Common myeloid progenitor, CD34-positive (primary cell): ENCODE data around the gene ZNF778.

Source experiments
- CTCF ChIA-PET: fragments of 350-600 bp; sonication (Branson Sonifier 250); formaldehyde crosslinking; loops from one replicate; lab custom pipeline; 2021; ENCODE audit warnings: antibody characterized with exemption; lab: Charles Lee
- POLR2A ChIA-PET: fragments of 350-600 bp; sonication (Branson Sonifier 250); formaldehyde crosslinking; loops from one replicate; lab custom pipeline; 2021; ENCODE audit warnings: antibody characterized with exemption; lab: Charles Lee
- DNase-seq, 3 donors: peaks; one replicate each; pipeline versions ENCODE4 v3.0.0 to v3.0.0-alpha.2; 2013
- H3K27ac ChIP-seq, 2 experiments: 1 replicate in 1 of 2; 2 replicates in 1 of 2; pipeline ENCODE4 v1.7.0; 2013; ENCODE audit warnings: inconsistent platforms in 2 of 2, low read length in 2 of 2, mild to moderate bottlenecking in 2 of 2, low read depth in 1 of 2, moderate library complexity in 1 of 2; ENCODE audit not compliant: severe bottlenecking in 2 of 2, insufficient read depth in 1 of 2, poor library complexity in 1 of 2
- H3K27me3 ChIP-seq, 5 experiments: replicated peaks in 2 of 5; 1 replicate in 3 of 5; 2 replicates in 2 of 5; pipeline versions ENCODE4 v1.6.1 to v1.7.0; 2013; ENCODE audit warnings: low read length in 4 of 5, mild to moderate bottlenecking in 2 of 5, moderate library complexity in 2 of 5, inconsistent platforms in 1 of 5; ENCODE audit not compliant: insufficient read depth in 5 of 5, control insufficient read depth in 4 of 5
- H3K36me3 ChIP-seq, 4 experiments: 1 replicate in 2 of 4; 2 replicates in 2 of 4; pipeline versions ENCODE4 v1.6.1 to v1.7.0; 2013; ENCODE audit warnings: low read length in 3 of 4, control low read depth in 1 of 4, mild to moderate bottlenecking in 1 of 4; ENCODE audit not compliant: control insufficient read depth in 4 of 4, insufficient read depth in 4 of 4
- H3K4me1 ChIP-seq, 4 experiments: 1 replicate in 3 of 4; 2 replicates in 1 of 4; pipeline versions ENCODE4 v1.6.1 to v1.7.1; 2013; ENCODE audit warnings: low read length in 3 of 4, mild to moderate bottlenecking in 3 of 4, control low read depth in 1 of 4, inconsistent platforms in 1 of 4, moderate library complexity in 1 of 4; ENCODE audit not compliant: control insufficient read depth in 4 of 4, insufficient read depth in 4 of 4; ENCODE audit errors: control extremely low read depth in 1 of 4
- H3K4me3 ChIP-seq, 7 experiments: 1 replicate in 4 of 7; 2 replicates in 3 of 7; pipeline versions ENCODE4 v1.5.1 to v1.7.0; 2013; ENCODE audit warnings: mild to moderate bottlenecking in 7 of 7, low read length in 6 of 7, moderate library complexity in 6 of 7, inconsistent platforms in 2 of 7, low read depth in 2 of 7, control low read depth in 1 of 7; ENCODE audit not compliant: insufficient read depth in 4 of 7, control insufficient read depth in 1 of 7; ENCODE audit errors: extremely low read depth in 1 of 7
- H3K9me3 ChIP-seq, 5 experiments: 1 replicate in 4 of 5; 2 replicates in 1 of 5; pipeline versions ENCODE4 v1.6.1 to v1.7.1; 2013; ENCODE audit warnings: low read length in 4 of 5, mild to moderate bottlenecking in 2 of 5, inconsistent platforms in 1 of 5, low read depth in 1 of 5, moderate library complexity in 1 of 5; ENCODE audit not compliant: control insufficient read depth in 4 of 5, insufficient read depth in 2 of 5; ENCODE audit errors: control extremely low read depth in 1 of 5
- WGBS: methylation state at CpG from one replicate; pipeline ENCODE4 v1.1.5; 2013; ENCODE audit not compliant: insufficient coverage; 5-methylcytosine and 5-hydroxymethylcytosine counted together

ZNF778 gene

GRCh38 chr16:89268585-89268984 lies 51.1 kb downstream of the ZNF778 start:
- no peak for DNase-seq
- no peaks in the 10 kb centered on the region for H3K9me3 ChIP-seq
- H3K36me3 ChIP-seq, result peaks cover 6 to 67% (median 48%) of the 10 kb centered on the region in 4 experiments
- WGBS, result 98% methylated on average over 13 of the region's 19 CpGs
- H3K27me3 ChIP-seq, result no peaks in the 10 kb centered on the region
- H3K4me1 ChIP-seq, result no peaks in the 10 kb centered on the region
- no peak overlapping the region for H3K4me3 ChIP-seq
- ChIA-PET POLR2A (no interaction called here), CTCF (interaction anchor here (1.2 kb wide), 1 partner anchor 22 kb away, joined by 3 read pairs; no protein-coding TSS in a partner anchor)
- no peak overlapping the region for H3K27ac ChIP-seq

DNA sequence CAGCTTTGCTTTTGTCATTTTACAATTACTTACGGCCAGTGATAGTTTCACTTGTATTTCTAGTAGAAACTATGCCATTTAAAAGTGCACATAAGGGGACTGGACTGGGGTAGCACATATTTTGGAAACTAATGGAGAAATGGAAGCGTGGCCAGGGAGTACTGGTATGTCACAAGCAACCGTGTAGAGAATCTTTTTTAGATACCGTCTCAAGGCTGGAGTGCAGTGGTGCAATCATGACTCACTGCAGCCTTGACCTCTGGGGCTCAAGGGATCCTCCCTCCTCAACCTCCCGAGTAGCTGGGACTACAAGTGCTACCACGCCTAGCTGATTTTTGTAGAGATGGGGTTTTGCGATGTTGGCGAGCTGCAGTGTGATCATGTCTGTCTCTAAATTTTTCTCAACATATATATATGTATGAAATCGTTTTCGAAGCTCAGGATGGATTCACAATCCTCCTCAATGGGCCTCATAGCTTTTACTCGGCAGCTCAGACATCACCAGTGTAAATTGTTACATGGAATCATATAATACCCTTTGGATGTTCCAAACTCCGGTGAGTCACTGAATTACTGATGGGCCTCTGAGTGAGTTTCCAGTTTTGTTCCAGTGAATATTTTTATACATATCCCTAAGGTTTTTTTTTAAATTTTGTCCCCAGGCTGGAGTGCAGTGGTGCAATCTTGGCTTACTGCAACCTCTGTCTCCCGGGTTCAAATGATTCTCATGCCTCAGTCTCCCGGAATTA lies 51.7 kb downstream of the ZNF778 start:
- H3K4me1 ChIP-seq, result no peaks in the 10 kb centered on the region
- peaks cover 6 to 72% (median 54%) of the 10 kb centered on the region in 4 experiments for H3K36me3 ChIP-seq
- H3K27me3 ChIP-seq, result no peaks in the 10 kb centered on the region
- WGBS, result 96% methylated on average over 6 of the region's 14 CpGs
- no peak overlapping the region for H3K27ac ChIP-seq
- ChIA-PET CTCF (interaction anchor here (0.8 to 1.2 kb wide), 3 partner anchors 13 to 21 kb away, joined by 3 read pairs; no protein-coding TSS in a partner anchor), POLR2A (no interaction called here)
- no peak overlapping the region for H3K4me3 ChIP-seq
- H3K9me3 ChIP-seq, result no peaks in the 10 kb centered on the region
- DNase-seq, result no peak

GRCh38 chr16:89269805-89270665 lies 52.5 kb downstream of the ZNF778 start:
- H3K4me3 ChIP-seq, result no peak overlapping the region
- ChIA-PET POLR2A (no interaction called here), CTCF (interaction anchor here (0.8 to 1.0 kb wide), 2 partner anchors 12 to 16 kb away, joined by 3 read pairs; no protein-coding TSS in a partner anchor)
- no peaks in the 10 kb centered on the region for H3K9me3 ChIP-seq
- over 99% methylated on average over 20 of the region's 27 CpGs for WGBS
- H3K36me3 ChIP-seq, result peaks cover 6 to 80% (median 58%) of the 10 kb centered on the region in 4 experiments
- no peak overlapping the region for H3K27ac ChIP-seq
- H3K27me3 ChIP-seq, result no peaks in the 10 kb centered on the region
- DNase-seq, result no peak
- H3K4me1 ChIP-seq, result no peaks in the 10 kb centered on the region

- no peak overlapping the region for H3K4me3 ChIP-seq
- peaks cover 6 to 80% (median 58%) of the 10 kb centered on the region in 4 experiments for H3K36me3 ChIP-seq
- 97% methylated on average over 30 of the region's 32 CpGs for WGBS
- DNase-seq, result no peak
- H3K27ac ChIP-seq, result no peak overlapping the region
- no peaks in the 10 kb centered on the region for H3K9me3 ChIP-seq
- CTCF ChIA-PET, result interaction anchor here (1.2 to 2.7 kb wide), 2 partner anchors 17 to 18 kb away, joined by 3 to 10 read pairs; no protein-coding TSS in a partner anchor
- POLR2A ChIA-PET, result interaction anchor here (0.6 kb wide), 1 partner anchor 51 kb away, joined by 6 read pairs; no protein-coding TSS in a partner anchor
- H3K27me3 ChIP-seq, result no peaks in the 10 kb centered on the region
- H3K4me1 ChIP-seq, result no peaks in the 10 kb centered on the region
Measured at GRCh38 chr16:89270666-89271345, 53.3 kb downstream of the ZNF778 start.

DNA sequence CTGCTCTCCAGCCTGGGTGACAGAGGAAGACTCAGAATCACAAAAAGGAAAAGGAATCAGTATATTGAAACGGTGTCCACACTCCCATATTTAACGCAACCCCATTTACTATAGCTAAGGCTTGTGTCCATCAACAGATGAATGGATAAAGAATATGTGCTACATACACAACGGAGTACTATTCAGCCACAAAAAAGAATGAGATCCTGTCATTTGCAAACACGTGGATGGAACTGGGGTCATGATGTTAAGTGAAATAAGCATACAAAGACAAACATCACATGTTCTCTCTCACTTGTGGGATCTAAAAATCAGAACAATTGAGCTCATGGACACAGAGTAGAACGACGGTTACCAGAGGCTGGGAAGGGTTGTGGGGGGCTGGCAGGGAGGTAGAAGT lies 55.1 kb downstream of the ZNF778 start:
- no peak for DNase-seq
- Histone ChIP-seq H3K4me3 (no peak overlapping the region), H3K27ac (no peak overlapping the region), H3K9me3 (no peaks in the 10 kb centered on the region), H3K27me3 (no peaks in the 10 kb centered on the region), H3K36me3 (peaks cover 7 to 82% (median 57%) of the 10 kb centered on the region in 4 experiments), H3K4me1 (no peaks in the 10 kb centered on the region)
- WGBS, result no CpG with 5 or more reads among the region's 6 CpGs
- CTCF ChIA-PET, result interaction anchor here (1.0 to 2.7 kb wide), 3 partner anchors 9 to 21 kb away, joined by 3 to 10 read pairs (median 6); no protein-coding TSS in a partner anchor
- POLR2A ChIA-PET, result no interaction called here

GRCh38 chr16:89273741-89274472 lies 56.4 kb downstream of the ZNF778 start:
- no peak for DNase-seq
- Histone ChIP-seq H3K27me3 (no peaks in the 10 kb centered on the region), H3K4me1 (no peaks in the 10 kb centered on the region), H3K27ac (no peak overlapping the region), H3K36me3 (peaks cover 11 to 90% (median 61%) of the 10 kb centered on the region in 4 experiments), H3K4me3 (no peak overlapping the region), H3K9me3 (no peaks in the 10 kb centered on the region)
- ChIA-PET CTCF (interaction anchor here (1.9 kb wide), 1 partner anchor 16 kb away, joined by 4 read pairs; no protein-coding TSS in a partner anchor), POLR2A (interaction anchor here (1.1 kb wide), 1 partner anchor 9 kb away, joined by 3 read pairs; no protein-coding TSS in a partner anchor)
- WGBS, result 98% methylated on average over 18 of the region's 19 CpGs
